ENCODE data around the gene PLK4. TPM values are rescaled to one million over a fixed set of nuclear protein-coding genes. Genes with fewer than 3 reads are reported as not detected.

The PLK4 gene
- 4.6 and 13.1 TPM in 2 replicates for total RNA-seq

GRCh38 chr4:127880763-127881562, at the start of gene PLK4:
PLK4 (plus strand) TSS chr4:127880893; CDS start chr4:127881135, 242 bp downstream.

Other genes starting within 250 kb of the PLK4 start
- 2.0 TPM in 2 replicates for gene INTU, start 247.9 kb upstream of the PLK4 start, total RNA-seq
- not detected in 2 replicates for gene SLC25A31, start 150.5 kb upstream of the PLK4 start, total RNA-seq
- gene HSPA4L, start 98.6 kb upstream of the PLK4 start, total RNA-seq: 18.5 and 26.4 TPM in 2 replicates
- 5.3 and 15.7 TPM in 2 replicates for gene MFSD8, start 84.3 kb downstream of the PLK4 start, total RNA-seq
- 3.7 and 5.2 TPM in 2 replicates for gene ABHD18, start 84.5 kb downstream of the PLK4 start, total RNA-seq
- 20.6 and 24.8 TPM in 2 replicates for gene LARP1B, start 180.4 kb downstream of the PLK4 start, total RNA-seq